Fibroblast of villous mesenchyme (primary cell): ENCODE data around the gene POU2F1. TPM values are rescaled to one million over a fixed set of nuclear protein-coding genes. Genes with fewer than 3 reads are reported as not detected.

Source experiments
- DNase-seq: peaks from one replicate; pipeline ENCODE4 v3.0.0-alpha.2; 2010; ENCODE audit warnings: low read depth
- H3K4me3 ChIP-seq: 2 replicates; pipeline ENCODE4 v1.5.1; 2011; ENCODE audit warnings: low read depth, mild to moderate bottlenecking, low read length
- total RNA-seq: library from RNA; depleted of rRNA; stranded (reverse); fragments of >200 nt; gene quantifications from 2 replicates; pipeline ENCODE4 v1.2.3, GENCODE V29; 2012
- TF ChIP-seq, protein P1 (sequence below): IDR thresholded peaks from 2 replicates; pipeline ENCODE4 v1.5.1; 2012; ENCODE audit warnings: low read depth, mild to moderate bottlenecking, low read length; ENCODE audit not compliant: insufficient read depth

The POU2F1 gene
- total RNA-seq, 1 donor, result 6.9 TPM

DNA sequence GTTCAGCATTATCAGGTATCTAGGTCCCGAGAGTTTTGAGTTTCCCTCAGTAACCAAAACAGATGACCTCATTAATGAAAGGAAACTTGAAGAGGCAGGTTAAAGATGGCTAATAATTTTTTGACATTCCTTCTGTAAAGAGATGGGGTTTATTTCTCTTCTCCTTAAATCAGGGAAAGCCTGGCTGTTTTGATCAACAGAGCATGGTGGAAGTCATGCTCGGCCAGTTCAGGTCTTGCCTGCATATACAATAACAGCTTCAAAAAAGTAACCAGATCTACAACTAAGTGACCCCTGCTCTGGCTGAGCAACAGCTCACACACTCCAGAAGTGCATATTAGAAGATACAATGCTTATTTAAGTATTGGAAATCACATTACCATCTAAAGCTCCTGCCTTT is 36.6 kb upstream of the POU2F1 start:
- TF ChIP-seq, protein P1, sequence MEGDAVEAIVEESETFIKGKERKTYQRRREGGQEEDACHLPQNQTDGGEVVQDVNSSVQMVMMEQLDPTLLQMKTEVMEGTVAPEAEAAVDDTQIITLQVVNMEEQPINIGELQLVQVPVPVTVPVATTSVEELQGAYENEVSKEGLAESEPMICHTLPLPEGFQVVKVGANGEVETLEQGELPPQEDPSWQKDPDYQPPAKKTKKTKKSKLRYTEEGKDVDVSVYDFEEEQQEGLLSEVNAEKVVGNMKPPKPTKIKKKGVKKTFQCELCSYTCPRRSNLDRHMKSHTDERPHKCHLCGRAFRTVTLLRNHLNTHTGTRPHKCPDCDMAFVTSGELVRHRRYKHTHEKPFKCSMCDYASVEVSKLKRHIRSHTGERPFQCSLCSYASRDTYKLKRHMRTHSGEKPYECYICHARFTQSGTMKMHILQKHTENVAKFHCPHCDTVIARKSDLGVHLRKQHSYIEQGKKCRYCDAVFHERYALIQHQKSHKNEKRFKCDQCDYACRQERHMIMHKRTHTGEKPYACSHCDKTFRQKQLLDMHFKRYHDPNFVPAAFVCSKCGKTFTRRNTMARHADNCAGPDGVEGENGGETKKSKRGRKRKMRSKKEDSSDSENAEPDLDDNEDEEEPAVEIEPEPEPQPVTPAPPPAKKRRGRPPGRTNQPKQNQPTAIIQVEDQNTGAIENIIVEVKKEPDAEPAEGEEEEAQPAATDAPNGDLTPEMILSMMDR, result no peak
- DNase-seq, result no peak
- H3K4me3 ChIP-seq, result no peak overlapping the region

DNA sequence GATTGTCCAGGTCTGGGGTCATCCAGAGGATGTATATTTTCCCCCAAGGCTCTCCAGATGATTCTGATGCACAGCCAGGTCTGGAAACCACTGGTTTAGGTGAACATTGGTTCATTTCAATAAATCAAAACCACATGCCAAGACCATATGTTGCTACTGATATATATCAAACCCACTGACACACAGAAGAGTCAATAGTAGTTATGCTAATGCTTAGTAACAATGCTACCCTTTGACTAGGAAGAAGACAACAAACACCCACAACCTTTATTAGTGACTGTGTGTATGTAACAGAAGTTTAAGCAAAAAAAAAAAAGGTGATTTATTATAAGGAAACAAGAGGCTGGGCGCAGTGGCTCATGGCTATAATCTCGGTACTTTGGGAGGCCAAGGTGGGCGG is 35.6 kb upstream of the POU2F1 start:
- DNase-seq, result no peak
- H3K4me3 ChIP-seq, result no peak overlapping the region
- TF ChIP-seq, protein P1, result no peak

DNA sequence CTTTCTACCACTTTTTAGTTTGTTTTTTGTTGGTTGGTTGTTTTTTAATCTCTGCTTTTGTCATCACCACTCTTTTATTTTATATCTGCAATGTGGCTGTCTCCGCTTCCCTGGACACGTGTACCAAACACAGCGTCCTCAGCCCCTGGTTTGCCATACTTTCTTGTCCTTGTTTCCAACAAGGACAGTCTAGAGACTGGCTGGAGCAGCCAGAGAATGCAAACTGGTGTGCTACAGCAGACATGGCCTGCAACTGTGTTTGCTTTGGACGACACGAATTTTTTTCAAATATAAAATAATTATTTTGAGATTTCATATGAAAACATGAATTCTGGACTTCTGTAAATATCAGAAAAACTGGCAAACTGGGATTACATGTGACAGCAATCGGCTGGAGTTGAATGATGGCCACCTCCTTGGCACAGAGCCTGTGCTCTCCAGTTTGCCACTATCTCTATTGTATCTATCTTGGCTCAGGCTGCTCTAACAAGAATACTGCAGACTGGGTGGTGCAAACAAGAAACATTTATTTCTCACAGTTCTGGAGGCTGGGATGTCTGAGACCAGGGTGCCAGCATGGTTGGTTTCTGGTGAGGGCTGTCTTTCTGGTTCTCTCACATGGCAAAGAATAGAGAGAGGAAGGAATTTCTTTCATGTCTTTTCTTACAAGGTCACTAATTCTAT is 34.6 kb upstream of the POU2F1 start:
- no peak for DNase-seq
- H3K4me3 ChIP-seq, result no peak overlapping the region
- TF ChIP-seq, protein P1, result no peak

DNA sequence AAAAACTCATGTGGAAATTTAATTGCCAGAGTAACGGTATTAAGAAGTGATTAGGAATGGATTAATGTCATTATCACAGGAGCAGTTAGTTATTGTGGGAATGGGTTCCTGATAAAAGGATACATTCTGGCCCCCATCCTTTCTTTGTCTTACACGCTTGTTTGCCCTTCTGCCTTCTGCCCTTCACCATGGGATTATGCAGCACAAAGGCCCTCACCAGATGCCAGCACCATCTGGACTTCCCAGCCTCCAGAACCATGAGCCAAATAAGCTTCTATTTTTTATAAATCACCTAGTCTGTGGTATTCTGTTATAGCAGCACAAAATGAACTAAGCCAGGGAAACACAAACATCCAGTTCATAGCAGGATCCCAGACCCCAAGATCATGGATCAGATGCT is 33.9 kb upstream of the POU2F1 start:
- TF ChIP-seq, protein P1, result no peak
- no peak overlapping the region for H3K4me3 ChIP-seq
- no peak for DNase-seq

DNA sequence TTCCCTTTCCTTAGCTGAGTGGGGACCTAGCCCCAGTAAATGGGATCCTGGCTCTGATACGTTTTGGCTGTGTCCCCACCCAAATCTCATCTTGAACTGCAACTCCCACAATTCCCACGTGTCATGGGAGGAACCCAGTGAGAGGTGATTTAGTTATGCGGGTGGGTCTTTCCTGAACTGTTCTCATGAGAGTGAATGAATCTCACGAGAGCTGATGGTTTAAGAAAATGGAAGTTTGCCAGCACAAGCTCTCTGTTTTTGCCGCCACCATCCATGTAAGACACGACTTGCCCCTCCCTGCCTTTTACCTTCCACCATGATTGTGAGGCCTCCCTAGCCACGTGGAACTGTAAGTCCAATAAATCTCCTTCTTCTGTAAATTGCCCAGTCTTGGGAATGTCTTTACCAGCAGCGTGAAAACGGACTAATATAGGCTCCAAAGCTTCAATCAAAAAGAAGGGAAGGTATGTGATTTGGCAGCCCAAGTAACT is 29.9 kb upstream of the POU2F1 start:
- DNase-seq, result no peak
- H3K4me3 ChIP-seq, result no peak overlapping the region

DNA sequence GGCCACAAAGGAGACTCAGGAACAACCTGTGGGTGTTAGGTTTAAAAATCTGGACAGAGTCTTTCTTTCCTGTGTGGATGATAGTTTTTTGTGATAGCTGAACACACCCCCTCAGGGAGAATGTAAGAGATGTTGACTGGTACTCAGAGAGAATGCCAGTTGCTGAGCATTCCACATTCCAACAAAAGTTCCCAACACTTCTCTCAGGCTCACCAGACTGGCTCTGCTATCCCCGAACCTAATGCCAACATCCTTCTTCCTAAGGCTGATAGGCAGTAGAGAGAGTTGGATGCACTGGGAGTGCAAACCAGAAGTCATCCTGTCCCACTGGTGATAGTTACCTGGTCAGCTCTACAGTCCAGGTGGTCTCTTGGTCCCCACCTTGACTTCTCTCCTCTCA is 28.7 kb upstream of the POU2F1 start:
- no peak for DNase-seq
- TF ChIP-seq, protein P1, result no peak
- no peak overlapping the region for H3K4me3 ChIP-seq

More for the DNA sequence above, 29.9 kb upstream of the POU2F1 start:
- TF ChIP-seq, protein P1, result no peak

DNA sequence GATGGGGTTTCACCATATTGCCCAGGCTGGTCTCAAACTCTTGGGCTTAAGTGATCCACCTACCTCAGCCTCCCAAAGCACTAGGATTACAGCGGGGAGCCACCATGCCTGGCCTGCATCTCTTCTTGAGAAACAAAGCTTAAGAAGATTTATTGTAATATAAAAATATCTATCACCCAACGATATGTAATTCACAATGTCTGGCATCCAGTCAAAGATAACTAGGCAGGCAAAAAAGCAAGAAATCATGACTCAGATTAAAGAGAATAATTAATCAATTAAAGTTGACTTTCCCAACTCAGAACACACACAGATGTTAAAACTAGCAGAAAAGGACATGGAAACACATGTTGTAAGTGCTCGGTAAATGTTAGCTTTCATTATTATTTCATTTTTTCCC is 26.5 kb upstream of the POU2F1 start:
- DNase-seq, result no peak
- H3K4me3 ChIP-seq, result no peak overlapping the region
- TF ChIP-seq, protein P1, result no peak
